NCI-H1417 (cell line): Measurements from ENCODE around the gene DONSON.

Experiments used
- DNase-seq, 3 experiments: peaks; one replicate each; lab custom pipeline; 2025; lab: John Stamatoyannopoulos, UW

DONSON gene

DNA sequence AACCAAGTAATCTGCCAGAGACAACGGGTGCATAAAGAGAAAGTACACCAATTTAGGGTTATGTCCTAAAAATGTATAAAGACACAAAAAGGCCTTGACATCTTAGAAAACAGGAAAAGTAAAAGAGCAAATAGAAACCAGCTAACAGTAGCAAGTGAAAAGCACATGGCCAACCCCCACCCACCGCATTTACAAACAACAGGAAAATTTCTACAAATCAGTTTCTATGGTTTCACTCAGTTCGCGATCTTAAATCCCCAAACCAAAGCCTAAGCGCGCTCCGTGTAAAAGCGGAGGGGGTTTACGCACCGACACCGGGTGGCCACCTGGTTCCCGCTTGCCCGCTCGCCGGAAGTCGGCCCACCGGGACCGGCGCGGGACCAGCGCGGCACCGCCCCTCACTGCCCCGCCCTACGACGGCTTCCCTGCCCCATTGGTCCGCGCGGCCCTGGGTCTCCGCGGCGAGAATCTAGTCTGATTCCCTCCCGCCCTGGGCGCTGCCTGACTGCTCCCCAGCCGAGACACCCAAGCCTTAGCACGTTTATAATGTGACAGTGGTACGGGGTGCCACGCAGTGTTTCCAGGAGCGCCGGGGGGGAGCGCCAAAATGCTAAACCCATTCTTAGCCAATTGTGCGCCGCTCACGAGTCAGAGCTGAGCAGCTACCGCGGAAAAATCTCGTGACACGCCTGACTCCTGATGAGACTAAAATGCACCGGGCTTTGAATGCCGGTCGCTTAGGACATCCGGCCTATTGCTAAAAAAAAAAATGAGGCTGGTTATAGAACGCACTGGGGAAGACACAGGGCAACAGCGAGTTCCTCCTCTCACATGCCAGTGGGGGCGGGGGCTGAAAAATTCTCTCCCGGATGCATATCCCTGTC, 46.5 kb downstream of the DONSON start, which contains the start of gene GART:
TSS of gene GART (minus strand) at position 362 of the 884 bp plus-strand sequence. CDS start 2,802 bp downstream, outside the sequence.
- peak; percentile 85 to 91 (median 90) for DNase-seq

DNA sequence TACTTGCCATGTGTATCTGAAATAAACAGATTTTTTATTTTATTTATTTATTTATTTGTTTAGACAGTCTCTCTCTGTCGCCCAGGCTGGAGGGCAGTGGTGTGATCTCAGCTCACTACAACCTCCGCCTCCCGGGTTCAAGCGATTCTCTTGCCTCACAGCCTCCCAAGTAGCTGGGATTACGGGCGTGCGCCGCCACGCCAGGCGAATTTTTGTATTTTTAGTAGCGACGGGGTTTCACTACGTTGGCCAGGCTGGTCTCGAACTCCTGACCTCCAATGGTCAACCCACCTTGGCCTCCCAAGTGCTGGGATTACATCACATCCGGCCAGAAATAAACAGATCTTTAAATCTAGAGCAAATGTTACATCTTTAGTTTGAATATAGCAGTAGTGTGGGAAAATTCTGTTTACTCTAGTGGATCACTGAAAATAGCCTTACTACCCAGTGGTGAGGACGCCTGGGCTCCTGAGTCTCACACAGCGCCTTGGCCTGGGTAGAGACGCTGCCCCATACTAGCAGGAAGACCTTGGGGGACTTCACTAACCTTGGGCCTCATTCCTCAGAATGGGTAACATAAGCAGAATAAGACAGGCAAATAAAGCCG, 47.3 kb downstream of the DONSON start:
- DNase-seq, result peak in 2 of 3 experiments; percentile 30 to 77

DNA sequence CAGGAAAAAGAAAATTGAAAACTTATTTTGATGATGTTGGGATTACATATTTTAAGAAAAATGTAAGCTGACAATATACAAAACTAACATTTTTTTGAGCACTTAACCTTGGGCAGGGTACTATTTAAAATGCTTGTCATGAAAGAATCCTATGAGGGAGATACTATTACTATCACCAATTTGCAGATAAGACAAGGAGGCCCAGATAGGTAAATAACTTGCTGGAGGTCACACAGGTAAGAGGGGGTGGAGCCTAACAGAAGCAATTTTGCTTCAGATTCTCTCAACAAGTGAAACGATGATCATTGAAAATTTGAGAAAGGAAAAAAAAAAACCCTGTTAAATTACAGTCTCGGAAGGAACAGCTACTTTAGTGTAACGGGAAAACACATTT, 47.8 kb downstream of the DONSON start:
- DNase-seq, result no peak

DNA sequence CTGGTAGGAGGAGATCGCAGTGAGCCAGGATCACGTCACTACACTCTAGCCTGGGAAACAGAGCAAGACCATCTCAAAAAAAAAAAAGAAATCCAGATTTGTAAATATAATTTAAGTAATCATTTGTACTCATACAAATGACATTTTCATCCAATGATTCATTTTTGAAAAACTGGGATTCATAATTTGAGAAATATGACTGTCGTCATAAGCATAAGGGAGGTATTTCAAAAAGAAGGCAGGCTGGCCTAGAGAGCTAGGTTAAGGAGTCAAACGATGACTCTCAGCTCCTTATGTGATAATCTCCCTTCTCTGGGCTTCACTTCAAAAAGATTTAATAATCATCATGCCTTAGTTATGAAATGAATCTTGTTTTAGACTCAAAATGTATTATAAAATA, 48.9 kb downstream of the DONSON start:
- no peak for DNase-seq

DNA sequence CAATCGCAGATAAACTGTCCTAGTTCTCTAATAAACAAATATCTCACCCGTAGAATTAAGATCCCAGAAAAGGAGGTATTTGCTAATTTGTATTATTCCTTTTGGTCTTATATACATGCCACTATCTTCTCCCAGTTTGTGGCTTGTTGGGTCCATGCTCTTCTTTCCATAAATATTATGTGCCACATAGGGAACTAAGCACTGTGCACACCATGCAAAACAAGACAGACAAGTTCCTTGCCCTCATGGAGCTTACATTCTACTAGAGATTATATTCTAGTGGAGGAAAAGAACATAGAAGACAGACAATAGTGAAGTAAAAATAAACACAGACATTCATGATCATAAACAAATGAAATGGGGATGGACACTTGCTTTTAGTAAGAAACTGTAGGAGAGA, 51.3 kb downstream of the DONSON start:
- no peak for DNase-seq

DNA sequence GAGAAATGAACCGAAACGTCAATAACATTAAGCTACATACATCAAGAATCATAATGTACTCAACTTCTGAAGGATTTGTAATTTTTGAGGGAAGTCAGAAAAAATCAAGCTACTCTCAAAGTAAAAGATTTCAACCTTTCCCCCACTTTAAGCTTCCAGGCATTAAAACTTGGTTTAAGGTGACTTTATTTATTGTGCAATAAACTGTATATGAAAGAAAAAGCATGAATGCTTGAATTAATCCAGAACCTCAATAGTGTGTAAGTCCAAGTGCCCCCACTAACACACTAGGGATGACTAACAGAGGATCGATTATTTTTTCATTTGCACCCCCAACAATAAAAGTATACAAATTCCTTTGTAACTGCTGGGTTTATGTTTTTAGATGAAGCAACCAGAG, 57.5 kb downstream of the DONSON start:
- no peak for DNase-seq
